K562 (cell line): ENCODE data around the gene FASN. TPM values are rescaled to one million over a fixed set of nuclear protein-coding genes. Genes with fewer than 3 reads are reported as not detected.

Source experiments
- BCL6 ChIP-seq: fragments of 250-450 bp; sonication (Bioruptor Pico); IDR thresholded peaks from 2 replicates; pipeline ENCODE4 v1.4.0; 2020
- CREM ChIP-seq: IDR thresholded peaks from 2 replicates; pipeline ENCODE4 v1.6.1; 2014; ENCODE audit warnings: antibody characterized with exemption, low read depth
- E2F3 ChIP-seq: fragments of 250-450 bp; sonication (Bioruptor Pico); IDR thresholded peaks from 2 replicates; pipeline ENCODE4 v1.4.0; 2020; ENCODE audit warnings: mild to moderate bottlenecking
- FOXK2 ChIP-seq, 2 experiments: fragments of 450-650 bp; IDR thresholded peaks in 1 of 2; conservative IDR thresholded peaks in 1 of 2; 2 replicates each; pipeline ENCODE4 v1.6.1; 2016; ENCODE audit warnings: low read depth in 2 of 2, mild to moderate bottlenecking in 1 of 2
- GTF2A2 ChIP-seq: IDR thresholded peaks from 2 replicates; pipeline ENCODE4 v1.6.1; 2016; ENCODE audit warnings: mild to moderate bottlenecking, missing genetic modification characterization, missing compliant biosample characterization
- JUN ChIP-seq, 2 experiments: sonication (generic) in 1 of 2; formaldehyde crosslinking in 1 of 2; IDR thresholded peaks; 2 replicates each; pipeline versions ENCODE4 v1.6.1 to v1.8.0; 2012 to 2022; ENCODE audit warnings: borderline replicate concordance in 2 of 2, mild to moderate bottlenecking in 2 of 2, improper control_type of control experiment in 1 of 2, low read depth in 1 of 2, low read length in 1 of 2, missing genetic modification reagents in 1 of 2
- NFATC3 ChIP-seq: fragments of 450-650 bp; IDR thresholded peaks from 2 replicates; pipeline ENCODE4 v1.6.1; 2017; ENCODE audit warnings: mild to moderate bottlenecking
- RAD21 ChIP-seq, 2 experiments: fragments of 250-450 bp in 1 of 2; fragments of 450-650 bp in 1 of 2; sonication (Bioruptor Pico) in 1 of 2; formaldehyde crosslinking in 1 of 2; IDR thresholded peaks in 1 of 2; conservative IDR thresholded peaks in 1 of 2; 2 replicates each; pipeline versions ENCODE4 v1.4.0 to v1.8.0; 2020 to 2022; ENCODE audit warnings: mild to moderate bottlenecking in 2 of 2, moderate library complexity in 1 of 2
- RAD51 ChIP-seq: fragments of 450-650 bp; IDR thresholded peaks from 2 replicates; pipeline ENCODE4 v1.7.1; 2016; ENCODE audit warnings: low read depth, mild to moderate bottlenecking, borderline replicate concordance
- RB1 ChIP-seq: fragments of 450-650 bp; IDR thresholded peaks from 2 replicates; pipeline ENCODE4 v1.6.1; 2017; ENCODE audit warnings: low read depth, mild to moderate bottlenecking
- RBM25 ChIP-seq: fragments of 200-400 bp; formaldehyde crosslinking; IDR thresholded peaks from 2 replicates; pipeline ENCODE4 v1.6.1; 2018; ENCODE audit warnings: low read length, low read depth, moderate library complexity; ENCODE audit not compliant: severe bottlenecking
- RHOXF2B ChIP-seq: fragments of 250-450 bp; sonication (Bioruptor Pico); conservative IDR thresholded peaks from 2 replicates; pipeline ENCODE4 v1.5.1; 2021
- SMAD4 ChIP-seq: fragments of 250-450 bp; sonication (Bioruptor Pico); conservative IDR thresholded peaks from 2 replicates; pipeline ENCODE4 v1.8.0; 2021; ENCODE audit warnings: inconsistent platforms, mild to moderate bottlenecking, moderate library complexity
- SRSF1 ChIP-seq: fragments of 200-400 bp; formaldehyde crosslinking; IDR thresholded peaks from 2 replicates; pipeline ENCODE4 v1.6.1; 2017; ENCODE audit warnings: mild to moderate bottlenecking, low read depth, low read length, moderate library complexity
- SRSF9 ChIP-seq: fragments of 200-400 bp; formaldehyde crosslinking; IDR thresholded peaks from 2 replicates; pipeline ENCODE4 v1.6.1; 2017; ENCODE audit warnings: low read depth, low read length, borderline replicate concordance
- STAT5A ChIP-seq: IDR thresholded peaks from 2 replicates; pipeline ENCODE4 v1.6.1; 2012; ENCODE audit warnings: low read length, inconsistent platforms, borderline replicate concordance
- TAF1 ChIP-seq: IDR thresholded peaks from 2 replicates; pipeline ENCODE4 v1.6.1; 2011; ENCODE audit warnings: mild to moderate bottlenecking, low read length, moderate library complexity; ENCODE audit not compliant: insufficient read depth, control insufficient read depth, severe bottlenecking; ENCODE audit errors: extremely low read depth
- TARDBP ChIP-seq: fragments of 450-650 bp; IDR thresholded peaks from 2 replicates; pipeline ENCODE4 v1.6.1; 2016
- ZFP36 ChIP-seq: fragments of 150-350 bp; IDR thresholded peaks from 2 replicates; pipeline ENCODE4 v1.6.1; 2018; ENCODE audit warnings: low read length, low read depth; ENCODE audit not compliant: partially characterized antibody
- ZKSCAN3 ChIP-seq: fragments of 250-450 bp; sonication (Bioruptor Pico); IDR thresholded peaks from 2 replicates; pipeline ENCODE4 v1.4.0; 2020
- ZNF507 ChIP-seq: conservative IDR thresholded peaks from 2 replicates; pipeline ENCODE4 v1.6.1; 2017; ENCODE audit warnings: missing genetic modification characterization, missing compliant biosample characterization
- ZNF740 ChIP-seq, 3 experiments: fragments of 200-800 bp in 1 of 3; sonication (Bioruptor generic) in 1 of 3; sonication (generic) in 1 of 3; formaldehyde crosslinking in 1 of 3; IDR thresholded peaks; 2 replicates each; pipeline versions ENCODE4 v1.6.1 to v1.8.0; 2016 to 2022; ENCODE audit warnings: mild to moderate bottlenecking in 2 of 3, missing compliant biosample characterization in 2 of 3, missing genetic modification characterization in 2 of 3, missing genetic modification reagents in 1 of 3
- polyA plus RNA-seq, 8 experiments: library from polyadenylated mRNA; depleted of rRNA in 4 of 8; stranded (reverse) in 5 of 8; unstranded in 3 of 8; fragments of >200 nt; fragmentation: Nextera tagmentation in 2 of 8; fragmentation: Illumina TruSeq in 1 of 8; extraction: Ambion mirVana in 2 of 8; extraction: Trizol in 1 of 8; gene quantifications; 2 replicates each; pipeline versions ENCODE4 v1.2.1 to v1.2.3, GENCODE V29; 2011 to 2014; ENCODE audit warnings: inconsistent platforms in 1 of 8, missing spikeins in 1 of 8
- total RNA-seq, 7 experiments: library from RNA; depleted of rRNA in 6 of 7; stranded (reverse); fragments of >200 nt in 6 of 7; fragmentation: Illumina TruSeq in 2 of 7; extraction: Trizol in 2 of 7; gene quantifications; 2 replicates each; pipeline versions ENCODE4 v1.2.1 to v1.2.3, GENCODE V29; 2011 to 2021; ENCODE audit warnings: low replicate concordance in 1 of 7
- TF ChIP-seq, protein P1 (sequence below): fragments of 200-800 bp; sonication (Bioruptor generic); IDR thresholded peaks from 2 replicates; pipeline ENCODE4 v1.6.1; 2017; ENCODE audit warnings: missing genetic modification characterization, missing compliant biosample characterization

FASN gene
- total and polyA plus RNA-seq, 9 of the 15 experiments (the other 6 are each of a cell fraction or from before 2014, with no cell fraction given): 0.15 to 663 (median 49.9) TPM

DNA sequence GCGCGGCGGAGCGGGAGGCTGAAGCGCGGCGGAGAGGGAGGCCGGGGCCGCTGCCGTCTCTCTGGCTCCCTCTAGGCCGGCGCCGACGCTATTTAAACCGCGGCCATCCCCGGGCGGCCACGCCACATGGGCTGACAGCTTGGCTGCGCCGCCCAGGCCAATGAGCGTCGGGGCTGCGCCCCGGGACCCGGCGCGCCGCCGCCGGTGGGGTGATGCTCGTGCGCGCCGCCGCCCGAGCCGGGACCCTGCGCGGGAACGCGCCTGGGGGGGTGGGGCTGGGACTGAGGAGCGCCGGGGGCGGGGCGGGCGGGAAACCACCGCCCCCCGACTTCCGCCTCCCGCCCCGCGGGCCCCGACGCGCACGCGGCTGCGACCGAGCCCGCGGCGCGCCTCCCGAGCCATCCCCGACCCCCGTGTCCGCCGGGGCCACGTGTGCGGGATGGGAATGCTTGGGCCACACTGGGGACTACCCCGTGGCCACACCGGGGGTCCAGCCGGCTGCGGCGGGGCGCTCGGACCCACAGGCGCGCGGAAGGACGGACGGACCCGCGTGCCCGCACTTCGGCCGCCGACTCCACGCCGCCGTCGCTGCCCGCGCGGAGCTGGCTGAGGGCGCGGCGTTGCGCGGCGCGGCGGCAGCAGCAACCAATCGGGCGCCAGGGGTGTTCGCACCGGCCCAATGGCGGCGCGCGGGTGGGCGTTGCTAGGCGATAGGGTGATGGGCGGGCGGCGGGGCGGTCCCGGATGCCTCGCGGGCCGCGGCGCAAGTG lies at the start of gene FASN (continued):
- TF ChIP-seq CREM: peak; percentile 58
- TF ChIP-seq ZKSCAN3 (CRISPR knock-in tag): no peak
- TF ChIP-seq STAT5A: no peak
- no peak for TF ChIP-seq RAD51
- TF ChIP-seq RAD21 (CRISPR knock-in tag; conservative IDR thresholded peaks at IDR 0.05 in 1 of 2, IDR thresholded peaks at IDR 0.05 in 1 of 2): peak; percentile 22 to 42; a peak in 3 of 4 replicates
- TF ChIP-seq RHOXF2B (CRISPR knock-in tag): no peak
- TF ChIP-seq, protein P1, sequence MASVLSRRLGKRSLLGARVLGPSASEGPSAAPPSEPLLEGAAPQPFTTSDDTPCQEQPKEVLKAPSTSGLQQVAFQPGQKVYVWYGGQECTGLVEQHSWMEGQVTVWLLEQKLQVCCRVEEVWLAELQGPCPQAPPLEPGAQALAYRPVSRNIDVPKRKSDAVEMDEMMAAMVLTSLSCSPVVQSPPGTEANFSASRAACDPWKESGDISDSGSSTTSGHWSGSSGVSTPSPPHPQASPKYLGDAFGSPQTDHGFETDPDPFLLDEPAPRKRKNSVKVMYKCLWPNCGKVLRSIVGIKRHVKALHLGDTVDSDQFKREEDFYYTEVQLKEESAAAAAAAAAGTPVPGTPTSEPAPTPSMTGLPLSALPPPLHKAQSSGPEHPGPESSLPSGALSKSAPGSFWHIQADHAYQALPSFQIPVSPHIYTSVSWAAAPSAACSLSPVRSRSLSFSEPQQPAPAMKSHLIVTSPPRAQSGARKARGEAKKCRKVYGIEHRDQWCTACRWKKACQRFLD (CRISPR knock-in tag): peak; percentile 95
- peak; percentile 86 for TF ChIP-seq TARDBP
- peak; percentile 71; the same call in 1 of the 2 replicates for TF ChIP-seq ZNF740 (CRISPR knock-in tag; IDR thresholded peaks at IDR 0.05)
- peak in 1 of 2 experiments; percentile 77; a peak in 2 of 4 replicates for TF ChIP-seq ZNF740 (tag; IDR thresholded peaks at IDR 0.05)
- TF ChIP-seq GTF2A2: peak; percentile 92
- TF ChIP-seq RB1: peak; percentile 81
- peak; percentile 24; the same call in 1 of the 2 replicates for TF ChIP-seq JUN (IDR thresholded peaks at IDR 0.05; ENCODE audit: borderline replicate concordance, low read depth, low read length)
- no peak for TF ChIP-seq JUN (CRISPR knock-in tag; IDR thresholded peaks at IDR 0.05; ENCODE audit: borderline replicate concordance)
- TF ChIP-seq RBM25: peak; percentile 100
- no peak for TF ChIP-seq NFATC3
- no peak for TF ChIP-seq FOXK2 (conservative IDR thresholded peaks at IDR 0.05 in 1 of 2, IDR thresholded peaks at IDR 0.05 in 1 of 2; ENCODE audit: low read depth in 2 of 2)
- TF ChIP-seq SRSF1: no peak
- TF ChIP-seq SMAD4 (CRISPR knock-in tag): peak; percentile 91
- TF ChIP-seq SRSF9: no peak
- TF ChIP-seq TAF1: peak; percentile 80
- TF ChIP-seq E2F3 (CRISPR knock-in tag): peak; percentile 91
- TF ChIP-seq BCL6: no peak
- no peak for TF ChIP-seq ZFP36
- no peak for TF ChIP-seq ZNF507 (tag)
